H54 (cell line): ENCODE measurements around the gene FAM135A.
A peak's percentile ranks its signal among the peaks of the same experiment; 100 is the strongest.

Source experiments
- DNase-seq: peaks from one replicate; pipeline ENCODE4 v3.0.0; 2011; ENCODE audit warnings: low spot score, mixed read lengths; ENCODE audit not compliant: insufficient read length
- FAIRE-seq: peaks from 3 replicates; lab custom pipeline; 2011; peaks lifted over from hg19 to GRCh38; lab: Jason Lieb, UNC
- POLR2A ChIP-seq: IDR thresholded peaks from 2 replicates; pipeline ENCODE4 v1.6.1; 2011; ENCODE audit warnings: low read depth, mild to moderate bottlenecking, low read length

The FAM135A gene

GRCh38 chr6:70388814-70389213, 24.5 kb upstream of the FAM135A start:
- FAIRE-seq (no peak), DNase-seq (no peak)
- TF ChIP-seq POLR2A = no peak

GRCh38 chr6:70389261-70389660, 24.0 kb upstream of the FAM135A start:
- DNase-seq = no peak
- TF ChIP-seq POLR2A = no peak
- FAIRE-seq = no peak

DNA sequence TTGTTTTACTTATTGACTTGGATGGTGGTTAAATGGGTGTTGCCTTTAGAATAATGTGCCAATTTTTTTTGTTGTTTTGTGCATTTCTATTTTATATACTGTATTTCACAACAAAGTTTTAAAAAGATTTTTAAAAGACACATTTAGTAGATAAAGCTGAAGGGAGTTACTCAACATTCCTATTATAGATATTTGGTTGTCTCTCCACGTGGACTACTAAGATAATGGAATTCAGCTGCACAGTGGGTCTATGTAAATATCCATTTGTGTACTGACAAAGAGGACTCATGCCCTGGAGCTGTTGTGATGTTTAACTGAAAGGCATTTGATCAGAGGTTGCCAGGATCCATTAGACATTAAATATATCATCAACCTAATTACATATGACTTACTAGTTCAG, 23.2 kb upstream of the FAM135A start:
- DNase-seq (no peak), FAIRE-seq (no peak)
- TF ChIP-seq POLR2A = no peak

GRCh38 chr6:70391492-70391891, 21.8 kb upstream of the FAM135A start:
- TF ChIP-seq POLR2A = no peak
- no peak for DNase-seq
- FAIRE-seq = no peak

DNA sequence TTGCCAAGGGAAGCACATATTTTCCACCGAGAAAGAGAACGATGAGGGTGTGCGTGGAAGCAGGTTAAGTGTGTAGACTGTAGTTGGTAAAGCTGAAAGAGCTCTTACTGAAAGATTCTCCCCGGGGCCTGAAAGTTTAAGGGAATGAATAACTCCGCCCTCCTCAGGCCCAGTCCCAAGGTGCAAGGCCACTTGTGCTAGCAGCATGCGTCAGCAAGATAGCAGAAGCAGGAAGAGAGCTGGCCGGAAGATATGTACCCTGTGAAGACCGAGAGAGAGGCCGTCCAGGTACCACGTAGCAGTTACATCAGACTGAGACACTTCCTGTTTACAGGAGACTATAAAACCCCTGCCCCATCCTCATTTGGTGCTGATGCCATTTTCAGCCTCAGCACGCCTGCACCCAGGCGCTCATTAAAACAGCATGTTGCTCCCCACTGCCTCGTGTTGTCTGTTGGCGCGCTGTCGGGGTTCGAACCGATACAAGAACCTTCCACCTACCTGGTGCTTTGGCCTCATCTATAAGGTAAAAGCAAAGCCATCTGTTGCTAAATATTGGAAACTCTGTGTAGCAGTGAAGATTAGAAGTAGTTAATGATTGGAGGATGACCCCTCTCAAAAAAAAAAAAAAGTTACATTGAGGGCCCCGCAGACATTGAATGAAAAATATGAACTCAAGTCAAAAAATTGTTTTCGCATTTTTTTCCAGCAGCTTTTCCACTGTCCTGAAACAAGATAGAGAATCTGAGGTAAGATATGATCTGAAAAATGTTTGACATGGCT, 18.6 kb upstream of the FAM135A start:
- no peak for FAIRE-seq
- no peak for DNase-seq
- TF ChIP-seq POLR2A = no peak

- FAIRE-seq (no peak), DNase-seq (no peak)
- TF ChIP-seq POLR2A = no peak
Observed at GRCh38 chr6:70395301-70395672, 18.0 kb upstream of the FAM135A start.

DNA sequence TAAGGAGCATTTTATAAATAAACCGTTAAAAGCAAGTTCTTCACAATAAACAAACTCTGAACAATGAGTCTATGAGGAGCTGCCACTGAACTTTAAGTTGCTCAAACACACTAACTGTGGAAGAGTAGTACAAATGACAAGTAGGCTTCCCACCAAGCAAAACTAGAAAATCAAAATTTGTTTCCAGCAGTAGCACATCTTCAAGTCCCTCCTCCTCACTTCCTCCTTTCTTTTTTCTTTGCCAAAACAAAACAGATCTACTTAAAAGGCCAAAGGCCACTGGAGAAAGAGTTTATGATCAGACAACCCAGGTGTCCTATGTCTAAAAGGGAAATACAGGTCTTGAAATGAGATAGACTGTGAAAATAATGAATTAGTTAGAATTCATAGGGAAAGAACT, 17.1 kb upstream of the FAM135A start:
- no peak for TF ChIP-seq POLR2A
- DNase-seq (no peak), FAIRE-seq (no peak)

DNA sequence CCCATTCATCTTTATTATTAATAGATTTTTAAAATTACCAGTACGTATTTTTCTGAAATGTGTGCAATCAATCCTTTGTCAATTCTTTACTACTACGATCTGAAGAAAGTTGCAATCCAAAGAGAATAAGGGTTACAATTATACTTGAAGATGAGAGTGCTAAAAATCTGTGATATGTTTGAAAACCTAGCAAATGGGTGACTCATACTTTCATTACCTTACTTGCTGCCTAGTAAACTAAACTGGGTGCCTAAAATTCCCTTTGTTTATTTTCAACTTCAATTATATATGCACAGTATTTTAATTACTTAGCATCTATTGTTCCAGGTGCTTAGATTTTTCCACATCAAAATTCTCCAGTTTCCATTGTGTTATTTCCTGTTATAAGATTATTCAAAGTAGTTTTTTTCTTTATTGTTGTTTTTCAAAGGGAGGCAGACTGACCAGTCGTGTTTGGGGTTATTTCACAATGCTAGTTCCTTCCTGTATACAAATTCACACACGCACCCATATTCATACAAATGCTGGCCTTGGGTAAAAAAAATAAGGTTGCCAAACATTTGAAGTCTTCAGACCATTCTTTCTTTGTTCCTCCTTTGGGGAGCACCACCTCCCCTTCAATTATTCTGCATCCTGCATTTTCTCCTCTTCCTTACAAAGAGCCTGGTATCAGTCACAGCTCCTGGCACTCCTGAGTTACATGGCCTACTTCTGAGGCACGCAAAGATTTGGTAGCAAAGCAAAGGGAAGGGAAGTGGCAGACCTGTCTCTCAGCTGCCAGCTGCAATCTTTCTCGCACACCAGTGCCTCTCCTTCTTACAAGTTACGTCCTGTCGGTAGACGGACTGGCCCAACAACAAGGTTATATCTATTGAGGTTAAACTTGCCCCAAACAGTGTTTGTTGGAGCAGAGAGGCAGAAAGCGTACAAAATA, 16.2 kb upstream of the FAM135A start:
- TF ChIP-seq POLR2A = no peak
- no peak for FAIRE-seq
- DNase-seq = no peak

DNA sequence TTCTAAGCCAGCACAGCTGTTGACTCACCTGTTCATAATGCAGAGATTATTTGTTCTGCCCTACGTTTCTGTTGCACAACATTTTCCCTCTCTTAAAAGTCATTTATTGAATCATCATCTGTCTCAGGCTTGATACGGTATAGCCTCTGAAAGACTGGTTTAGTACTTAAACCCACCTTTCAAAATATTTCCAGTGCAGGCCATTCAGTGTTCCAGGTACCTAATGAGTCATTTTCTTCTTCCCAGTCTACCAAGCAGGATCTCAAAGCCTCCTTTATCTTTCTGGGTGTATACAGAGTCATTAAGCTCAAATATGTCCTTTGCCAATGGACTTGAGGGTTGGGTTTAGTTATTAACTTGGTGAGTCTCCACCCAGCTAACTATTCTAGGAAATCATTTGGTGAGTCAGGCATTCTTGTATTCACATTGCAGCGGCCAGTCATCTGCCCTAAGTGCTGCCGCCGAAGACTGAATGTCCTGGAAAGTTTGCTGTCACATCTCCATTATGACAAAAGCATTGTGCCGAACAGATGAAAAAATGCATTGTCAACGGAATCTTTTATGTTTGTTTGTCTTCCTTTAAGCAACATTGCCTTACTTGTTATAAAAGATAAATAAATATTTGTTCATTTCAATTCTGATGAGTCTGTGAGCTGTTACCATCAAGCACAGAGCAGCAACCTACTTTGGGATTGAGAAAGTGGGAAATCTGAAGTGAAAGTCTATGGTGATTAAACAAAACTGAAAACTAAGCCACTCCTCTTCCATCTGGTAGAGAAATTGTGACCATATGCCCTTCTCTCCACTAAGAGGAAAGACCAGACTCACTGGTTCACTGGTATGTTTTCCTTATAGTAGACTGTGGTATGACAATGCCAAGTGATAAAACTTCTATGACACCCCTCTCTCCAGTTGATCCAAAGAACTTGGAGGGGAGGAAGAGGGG, 14.3 kb upstream of the FAM135A start:
- TF ChIP-seq POLR2A = no peak
- peak; percentile 90 for FAIRE-seq
- peak; percentile 23 for DNase-seq

DNA sequence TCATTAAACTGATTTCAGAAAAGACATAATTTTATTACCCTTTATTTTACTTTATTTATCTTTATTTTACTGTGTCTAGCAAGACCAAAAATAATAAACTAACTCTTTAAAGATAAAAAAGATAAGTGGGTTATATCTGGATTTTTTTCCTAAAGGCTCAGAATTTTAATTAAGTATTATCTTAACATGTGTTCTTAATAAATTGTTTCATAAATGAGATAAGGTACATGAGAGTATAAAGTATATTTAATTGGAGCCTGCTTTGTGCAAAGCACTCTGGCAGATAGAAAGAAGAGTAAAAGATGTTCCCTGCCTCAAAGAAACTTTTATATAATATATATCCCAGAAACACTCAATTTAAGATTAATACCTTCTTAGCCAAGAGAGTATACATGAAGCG, 8.7 kb upstream of the FAM135A start:
- FAIRE-seq (no peak), DNase-seq (no peak)
- TF ChIP-seq POLR2A = no peak

DNA sequence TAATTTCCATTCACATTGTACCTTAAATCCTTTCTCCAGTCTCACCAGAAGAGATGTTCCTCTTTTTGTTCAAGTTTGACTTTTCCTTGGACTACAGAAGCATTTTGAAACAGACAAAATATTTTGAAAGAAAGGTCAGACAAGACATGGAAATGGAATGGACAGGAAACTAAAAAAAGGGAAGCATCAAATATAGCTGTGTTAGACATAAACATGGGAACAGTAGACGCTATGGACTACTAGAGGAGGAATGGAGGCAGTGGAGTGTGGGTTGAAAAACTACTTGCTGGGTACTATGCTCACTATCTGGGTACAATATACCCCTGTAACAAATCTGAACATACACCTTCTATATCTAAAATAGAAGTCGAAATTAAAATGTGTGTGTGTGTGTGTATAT, 4.1 kb upstream of the FAM135A start:
- FAIRE-seq (no peak), DNase-seq (no peak)
- TF ChIP-seq POLR2A = no peak

DNA sequence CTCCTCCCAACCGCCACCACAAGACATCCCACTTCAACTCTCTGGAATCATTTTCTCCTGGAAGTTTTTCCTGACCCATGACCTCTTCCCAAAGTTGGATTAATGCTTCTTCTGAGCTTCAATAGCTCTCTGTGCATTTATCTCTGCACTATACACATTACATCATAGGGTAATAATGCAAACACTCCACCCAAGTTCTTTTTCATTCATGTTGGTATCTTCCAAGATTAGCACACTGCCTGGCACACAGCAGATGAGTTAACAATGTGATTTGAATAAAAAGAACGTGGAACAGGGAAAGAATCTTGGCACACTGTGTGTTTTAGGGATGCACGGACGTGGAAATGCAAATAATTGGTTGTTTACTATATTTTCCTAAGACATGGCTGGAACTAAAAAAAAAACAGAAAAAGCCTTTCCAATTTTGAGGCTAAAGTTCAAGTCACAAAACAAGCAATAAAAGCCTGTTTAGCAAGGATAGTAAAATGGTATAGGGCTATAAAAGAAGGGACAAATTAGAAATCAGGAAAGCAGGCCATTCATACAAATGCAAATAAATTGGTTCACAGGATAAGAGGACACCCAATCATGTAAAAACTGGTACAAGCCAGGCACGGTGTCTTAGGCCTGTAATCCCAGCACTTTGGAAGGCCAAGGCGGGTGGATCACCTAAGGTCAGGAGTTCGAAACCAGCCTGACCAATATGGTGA, 1.6 kb upstream of the FAM135A start:
- no peak for TF ChIP-seq POLR2A
- DNase-seq = no peak
- FAIRE-seq = peak; percentile 15
